ENCODE measurements around the gene WDR44. TPM values are rescaled to one million over a fixed set of nuclear protein-coding genes. Genes with fewer than 3 reads are reported as not detected.
A peak's percentile ranks its signal among the peaks of the same experiment; 100 is the strongest.

Gene WDR44
- total RNA-seq, 4 donors from 2014 or later = 10.8 to 31.2 (median 15.0) TPM

GRCh38 chrX:118348186-118348810 lies 2.4 kb downstream of the WDR44 start:
- Histone ChIP-seq H3K27ac (no peak overlapping the region), H3K4me1 (peaks cover 0 to 19% (median 9%) of the 10 kb centered on the region in 4 donors), H3K27me3 (no peaks in the 10 kb centered on the region), H3K4me3 (peak overlapping the region in 1 of 4 donors; percentile 82), H3K36me3 (no peaks in the 10 kb centered on the region), H3K9me3 (no peaks in the 10 kb centered on the region)
- 32 to 33% methylated on average over 1 to 2 of the region's 2 CpGs for WGBS, 2 donors (ENCODE audit: low coverage in 1 of 2)
- intact Hi-C loops (cut with DNase I; ENCODE audit: low total_unique reads) (no loop called here), in situ Hi-C loops (cut with MboI; ENCODE audit: low pct_ligation_motif_present in 1 of 4, low pct_unique_long_range_greater_than_20kb in 1 of 4, low sequenced_read_pairs in 3 of 4) (no loop called here)
- TF ChIP-seq EP300 (IDR thresholded peaks at IDR 0.05; ENCODE audit: low read depth) (no peak), POLR2AphosphoS5 (IDR thresholded peaks at IDR 0.05) (no peak), POLR2A (IDR thresholded peaks at IDR 0.05) (no peak)
- TF ChIP-seq, protein P1, sequence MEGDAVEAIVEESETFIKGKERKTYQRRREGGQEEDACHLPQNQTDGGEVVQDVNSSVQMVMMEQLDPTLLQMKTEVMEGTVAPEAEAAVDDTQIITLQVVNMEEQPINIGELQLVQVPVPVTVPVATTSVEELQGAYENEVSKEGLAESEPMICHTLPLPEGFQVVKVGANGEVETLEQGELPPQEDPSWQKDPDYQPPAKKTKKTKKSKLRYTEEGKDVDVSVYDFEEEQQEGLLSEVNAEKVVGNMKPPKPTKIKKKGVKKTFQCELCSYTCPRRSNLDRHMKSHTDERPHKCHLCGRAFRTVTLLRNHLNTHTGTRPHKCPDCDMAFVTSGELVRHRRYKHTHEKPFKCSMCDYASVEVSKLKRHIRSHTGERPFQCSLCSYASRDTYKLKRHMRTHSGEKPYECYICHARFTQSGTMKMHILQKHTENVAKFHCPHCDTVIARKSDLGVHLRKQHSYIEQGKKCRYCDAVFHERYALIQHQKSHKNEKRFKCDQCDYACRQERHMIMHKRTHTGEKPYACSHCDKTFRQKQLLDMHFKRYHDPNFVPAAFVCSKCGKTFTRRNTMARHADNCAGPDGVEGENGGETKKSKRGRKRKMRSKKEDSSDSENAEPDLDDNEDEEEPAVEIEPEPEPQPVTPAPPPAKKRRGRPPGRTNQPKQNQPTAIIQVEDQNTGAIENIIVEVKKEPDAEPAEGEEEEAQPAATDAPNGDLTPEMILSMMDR (IDR thresholded peaks at IDR 0.05) = no peak
- DNase-seq = no peak

DNA sequence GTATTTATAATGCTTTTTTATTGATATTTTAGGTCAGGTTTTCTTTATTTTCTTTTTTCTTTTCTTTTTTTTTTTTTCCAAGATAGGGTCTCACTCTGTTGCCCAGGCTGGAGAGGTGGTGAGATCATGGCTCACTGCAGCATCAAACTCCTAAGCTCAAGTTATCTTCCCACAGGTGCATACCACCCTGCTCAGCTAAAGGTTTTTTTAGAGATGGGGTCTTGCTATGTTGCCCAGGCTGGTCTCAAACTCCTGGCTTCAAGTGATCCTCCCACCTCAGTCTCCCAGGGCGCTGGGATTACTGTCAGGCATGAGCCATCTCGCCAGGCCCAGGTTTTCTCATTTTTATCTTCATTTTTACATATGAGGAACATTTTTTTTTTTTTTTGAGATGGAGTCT lies 3.3 kb downstream of the WDR44 start:
- H3K4me1 ChIP-seq = peaks cover 0 to 22% (median 9%) of the 10 kb centered on the region in 4 donors
- H3K27me3 ChIP-seq = no peaks in the 10 kb centered on the region
- no peak overlapping the region for H3K27ac ChIP-seq
- no peaks in the 10 kb centered on the region for H3K9me3 ChIP-seq
- DNase-seq = no peak
- 58% methylated on average over 2 of the region's 2 CpGs; no CpG with 5 or more reads in 1 of the 2 donors for WGBS, 2 donors (ENCODE audit: low coverage in 1 of 2)
- in situ Hi-C loops (cut with MboI; ENCODE audit: low pct_ligation_motif_present in 1 of 4, low pct_unique_long_range_greater_than_20kb in 1 of 4, low sequenced_read_pairs in 3 of 4) (no loop called here), intact Hi-C loops (cut with DNase I; ENCODE audit: low total_unique reads) (no loop called here)
- TF ChIP-seq POLR2AphosphoS5 (IDR thresholded peaks at IDR 0.05) (no peak), POLR2A (IDR thresholded peaks at IDR 0.05) (no peak), EP300 (IDR thresholded peaks at IDR 0.05; ENCODE audit: low read depth) (no peak)
- TF ChIP-seq, protein P1 (IDR thresholded peaks at IDR 0.05) = no peak
- no peaks in the 10 kb centered on the region for H3K36me3 ChIP-seq
- no peak overlapping the region for H3K4me3 ChIP-seq

DNA sequence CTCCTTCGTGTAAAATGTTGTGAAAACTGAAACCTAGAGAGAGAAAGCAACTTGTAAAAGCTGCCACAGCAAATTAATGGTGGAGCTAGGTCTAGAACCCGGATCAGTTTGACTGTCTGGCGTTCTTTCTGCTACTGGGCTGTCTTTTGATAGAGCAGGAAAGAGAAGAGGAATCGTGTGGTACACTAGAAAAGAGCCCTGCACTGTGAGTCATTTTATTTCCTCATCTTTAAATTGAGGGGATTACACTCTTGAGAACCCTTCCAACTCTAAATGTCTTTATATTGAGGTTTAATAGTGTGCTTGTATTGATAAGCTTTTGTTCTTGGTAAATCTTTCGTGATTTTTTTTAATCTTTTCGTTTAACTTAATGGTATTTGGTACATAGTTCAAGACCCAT lies 4.3 kb downstream of the WDR44 start:
- no peak for DNase-seq
- no peak overlapping the region for H3K27ac ChIP-seq

GRCh38 chrX:118350706-118351105 lies 4.8 kb downstream of the WDR44 start:
- no peak for TF ChIP-seq EP300 (IDR thresholded peaks at IDR 0.05; ENCODE audit: low read depth)
- TF ChIP-seq, protein P1 (IDR thresholded peaks at IDR 0.05) = no peak
- intact Hi-C loops (cut with DNase I; ENCODE audit: low total_unique reads) (no loop called here), in situ Hi-C loops (cut with MboI; ENCODE audit: low pct_ligation_motif_present in 1 of 4, low pct_unique_long_range_greater_than_20kb in 1 of 4, low sequenced_read_pairs in 3 of 4) (no loop called here)
- Histone ChIP-seq H3K27me3 (no peaks in the 10 kb centered on the region), H3K27ac (no peak overlapping the region), H3K4me3 (no peak overlapping the region), H3K9me3 (no peaks in the 10 kb centered on the region), H3K36me3 (no peaks in the 10 kb centered on the region), H3K4me1 (peaks cover 0 to 18% (median 7%) of the 10 kb centered on the region in 4 donors)
- WGBS, 2 donors (ENCODE audit: low coverage in 1 of 2) = 77% methylated on average over 1 of the region's 1 CpG; no CpG with 5 or more reads in 1 of the 2 donors
- DNase-seq = no peak

More for the DNA sequence above, 4.3 kb downstream of the WDR44 start:
- in situ Hi-C loops (cut with MboI; ENCODE audit: low pct_ligation_motif_present in 1 of 4, low pct_unique_long_range_greater_than_20kb in 1 of 4, low sequenced_read_pairs in 3 of 4) = no loop called here
- WGBS, 2 donors (ENCODE audit: low coverage in 1 of 2) = 38% methylated on average over 6 of the region's 6 CpGs; no CpG with 5 or more reads in 1 of the 2 donors
- H3K4me3 ChIP-seq = no peak overlapping the region
- H3K9me3 ChIP-seq = no peaks in the 10 kb centered on the region
- TF ChIP-seq POLR2A (IDR thresholded peaks at IDR 0.05) (no peak), EP300 (IDR thresholded peaks at IDR 0.05; ENCODE audit: low read depth) (no peak), POLR2AphosphoS5 (IDR thresholded peaks at IDR 0.05) (no peak)
- TF ChIP-seq, protein P1 (IDR thresholded peaks at IDR 0.05) = no peak
- H3K4me1 ChIP-seq = peaks cover 0 to 18% (median 7%) of the 10 kb centered on the region in 4 donors
- no peaks in the 10 kb centered on the region for H3K27me3 ChIP-seq
- intact Hi-C loops (cut with DNase I; ENCODE audit: low total_unique reads) = no loop called here
- no peaks in the 10 kb centered on the region for H3K36me3 ChIP-seq

Data from transverse colon (tissue), 4 donors.